OCI-LY7 (cell line): ENCODE data around the gene CYP26A1.

Experiments
- EZH2phosphoT487 ChIP-seq: fragments of 200-600 bp; sonication (generic); IDR thresholded peaks from 2 replicates; pipeline ENCODE4 v1.6.1; 2018; ENCODE audit warnings: low read depth, borderline replicate concordance, mild to moderate bottlenecking, mixed run types, antibody characterized with exemption, low read length, moderate library complexity, mixed read lengths
- TF ChIP-seq, protein P1 (sequence below): fragments of 200-600 bp; sonication (generic); conservative IDR thresholded peaks from 2 replicates; pipeline ENCODE4 v1.5.1; 2014; ENCODE audit warnings: mild to moderate bottlenecking, antibody characterized with exemption, low read length, moderate library complexity, mixed read lengths

DNA sequence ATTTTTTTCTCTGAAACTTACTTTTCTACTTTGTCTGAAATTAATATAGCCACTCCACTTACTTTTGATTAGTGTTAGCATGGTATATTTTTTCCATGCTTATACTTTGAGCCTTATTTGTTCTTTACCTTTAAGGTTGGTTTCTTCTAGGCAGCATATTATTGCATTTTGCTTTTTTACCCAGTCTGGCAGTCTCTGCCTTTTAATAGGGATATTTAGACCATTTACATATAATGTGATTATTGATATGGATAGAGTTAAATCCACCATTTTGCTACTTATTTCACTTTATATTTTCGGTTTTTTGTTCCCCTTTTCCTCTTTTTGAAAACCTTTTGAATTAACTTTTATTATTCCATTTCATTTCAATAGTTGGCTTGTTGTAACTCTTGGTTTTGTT is 30.3 kb downstream of the CYP26A1 start:
- TF ChIP-seq, protein P1, sequence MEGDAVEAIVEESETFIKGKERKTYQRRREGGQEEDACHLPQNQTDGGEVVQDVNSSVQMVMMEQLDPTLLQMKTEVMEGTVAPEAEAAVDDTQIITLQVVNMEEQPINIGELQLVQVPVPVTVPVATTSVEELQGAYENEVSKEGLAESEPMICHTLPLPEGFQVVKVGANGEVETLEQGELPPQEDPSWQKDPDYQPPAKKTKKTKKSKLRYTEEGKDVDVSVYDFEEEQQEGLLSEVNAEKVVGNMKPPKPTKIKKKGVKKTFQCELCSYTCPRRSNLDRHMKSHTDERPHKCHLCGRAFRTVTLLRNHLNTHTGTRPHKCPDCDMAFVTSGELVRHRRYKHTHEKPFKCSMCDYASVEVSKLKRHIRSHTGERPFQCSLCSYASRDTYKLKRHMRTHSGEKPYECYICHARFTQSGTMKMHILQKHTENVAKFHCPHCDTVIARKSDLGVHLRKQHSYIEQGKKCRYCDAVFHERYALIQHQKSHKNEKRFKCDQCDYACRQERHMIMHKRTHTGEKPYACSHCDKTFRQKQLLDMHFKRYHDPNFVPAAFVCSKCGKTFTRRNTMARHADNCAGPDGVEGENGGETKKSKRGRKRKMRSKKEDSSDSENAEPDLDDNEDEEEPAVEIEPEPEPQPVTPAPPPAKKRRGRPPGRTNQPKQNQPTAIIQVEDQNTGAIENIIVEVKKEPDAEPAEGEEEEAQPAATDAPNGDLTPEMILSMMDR = no peak
- no peak for TF ChIP-seq EZH2phosphoT487
